Psoas muscle (tissue), 8 donors: ENCODE data around the gene TNFRSF19. TPM values are rescaled to one million over a fixed set of nuclear protein-coding genes. Genes with fewer than 3 reads are reported as not detected.

Experiments used
- ATAC-seq, 4 donors: fragments of 200-7000 bp; cut with Tn5 transposase; one replicate each; pipeline ENCODE4 v1.9.1; 2020; ENCODE audit warnings: moderate library complexity in 3 of 4, mild to moderate bottlenecking in 2 of 4
- DNase-seq, 2 donors: peaks; one replicate each; pipeline ENCODE4 v3.0.0-alpha.2; 2020
- H3K27ac ChIP-seq: fragments of 200-600 bp; one replicate; pipeline ENCODE4 v1.8.0; 2022
- H3K27me3 ChIP-seq, 3 donors: fragments of 200-600 bp in 1 of 3; one replicate each; pipeline versions ENCODE4 v1.6.1 to v1.8.0; 2013 to 2022; ENCODE audit warnings: low read length in 2 of 3, mild to moderate bottlenecking in 2 of 3, moderate library complexity in 1 of 3; ENCODE audit not compliant: insufficient read depth in 3 of 3
- H3K36me3 ChIP-seq, 2 donors: fragments of 200-600 bp in 1 of 2; one replicate each; pipeline versions ENCODE4 v1.6.1 to v1.8.0; 2013 to 2022; ENCODE audit warnings: low read depth in 1 of 2, mild to moderate bottlenecking in 1 of 2, moderate library complexity in 1 of 2; ENCODE audit not compliant: insufficient read depth in 1 of 2
- H3K4me1 ChIP-seq: fragments of 200-600 bp; one replicate; pipeline ENCODE4 v1.8.0; 2022
- H3K4me3 ChIP-seq: fragments of 200-600 bp; one replicate; pipeline ENCODE4 v1.8.0; 2022; ENCODE audit warnings: mild to moderate bottlenecking
- H3K9me3 ChIP-seq: fragments of 200-600 bp; one replicate; pipeline ENCODE4 v1.8.0; 2022
- WGBS, 3 donors: extraction: QIAGEN DNeasy Blood & Tissue Kit; methylation state at CpG; one replicate each; pipeline versions ENCODE4 v1.1.6 to v1.1.7; 2013; 5-methylcytosine and 5-hydroxymethylcytosine counted together
- intact Hi-C, 2 donors: fragments of 100-400 bp; cut with DNase I; formaldehyde crosslinking; loops; one replicate each; pipeline versions ENCODE4 v1.11.0 to v1.14.2; 2022
- polyA plus RNA-seq, 3 donors: library from polyadenylated mRNA; stranded (reverse); fragments of 200-250 nt; gene quantifications; one replicate each; pipeline ENCODE4 v1.2.3, GENCODE V29; 2013
- total RNA-seq, 4 donors: library from RNA; stranded (reverse); fragmentation: NEBNext Ultra II Directional in 2 of 4; extraction: Animal tissue kit (Norgen Biotek cat#: 25700) in 2 of 4; gene quantifications; one replicate each; pipeline versions ENCODE4 v1.2.1 to v1.2.4, GENCODE V29; 2021 to 2023
- TF ChIP-seq, protein P1 (sequence below): fragments of 200-600 bp; IDR thresholded peaks from one replicate; pipeline ENCODE4 v1.8.0; 2022; ENCODE audit warnings: antibody characterized with exemption
- donor health status: healthy with polysubstance abuse.
- donor health status: DM: no; HTN: no; CAD: no; lungs with moderate emphysema.
- donor health status: Bipolar disorder and iron deficiency.
- donor health status: healthy.
- donor health status: DM: yes; HTN: yes; CAD: no.
- donor health status: DM: no; HTN: no; CAD: no.
- donor health status: DM: no; HTN: no; CAD: no.
- donor health status: DM: yes; HTN: yes; CAD: no.

TNFRSF19 gene
- total and polyA plus RNA-seq, 7 donors = 0.35 to 2.0 (median 0.55) TPM

DNA sequence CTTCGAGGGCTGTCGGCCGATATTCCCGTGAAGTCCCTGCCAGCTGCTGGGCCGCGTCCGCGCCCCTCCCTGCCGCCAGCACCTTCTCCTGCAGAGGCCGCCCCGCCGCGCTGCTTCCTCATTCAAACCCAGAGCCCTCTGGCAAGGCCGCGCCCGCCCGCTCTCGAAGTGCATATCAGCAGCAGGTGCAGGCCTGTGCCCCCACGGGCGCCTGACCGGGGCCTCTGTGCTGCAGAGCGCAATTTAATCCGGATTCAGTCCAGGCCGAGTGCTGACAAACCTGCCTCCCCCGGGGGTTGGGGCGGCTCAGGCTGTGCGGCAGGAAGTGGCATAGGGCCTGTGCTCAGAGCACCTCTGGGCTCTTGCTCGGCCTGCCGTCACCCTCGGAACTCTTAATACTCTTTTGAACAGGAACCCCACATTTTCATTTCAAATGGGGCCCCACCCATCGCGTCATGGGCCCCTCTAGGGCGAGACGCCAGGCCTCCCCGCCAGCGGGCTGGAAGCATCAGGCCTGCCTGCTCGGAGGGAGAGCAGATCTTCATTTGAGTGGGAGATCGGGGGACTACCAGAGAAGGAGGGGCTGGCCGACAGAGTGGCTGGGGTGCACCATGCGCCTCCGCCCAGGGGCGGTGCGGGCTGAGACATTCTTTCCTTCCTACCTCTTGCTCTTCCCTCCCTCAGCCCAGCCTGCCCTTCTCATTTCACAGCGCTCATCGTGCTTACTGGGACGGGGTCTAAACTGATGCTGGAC is 125.7 kb downstream of the TNFRSF19 start:
- TF ChIP-seq, protein P1, sequence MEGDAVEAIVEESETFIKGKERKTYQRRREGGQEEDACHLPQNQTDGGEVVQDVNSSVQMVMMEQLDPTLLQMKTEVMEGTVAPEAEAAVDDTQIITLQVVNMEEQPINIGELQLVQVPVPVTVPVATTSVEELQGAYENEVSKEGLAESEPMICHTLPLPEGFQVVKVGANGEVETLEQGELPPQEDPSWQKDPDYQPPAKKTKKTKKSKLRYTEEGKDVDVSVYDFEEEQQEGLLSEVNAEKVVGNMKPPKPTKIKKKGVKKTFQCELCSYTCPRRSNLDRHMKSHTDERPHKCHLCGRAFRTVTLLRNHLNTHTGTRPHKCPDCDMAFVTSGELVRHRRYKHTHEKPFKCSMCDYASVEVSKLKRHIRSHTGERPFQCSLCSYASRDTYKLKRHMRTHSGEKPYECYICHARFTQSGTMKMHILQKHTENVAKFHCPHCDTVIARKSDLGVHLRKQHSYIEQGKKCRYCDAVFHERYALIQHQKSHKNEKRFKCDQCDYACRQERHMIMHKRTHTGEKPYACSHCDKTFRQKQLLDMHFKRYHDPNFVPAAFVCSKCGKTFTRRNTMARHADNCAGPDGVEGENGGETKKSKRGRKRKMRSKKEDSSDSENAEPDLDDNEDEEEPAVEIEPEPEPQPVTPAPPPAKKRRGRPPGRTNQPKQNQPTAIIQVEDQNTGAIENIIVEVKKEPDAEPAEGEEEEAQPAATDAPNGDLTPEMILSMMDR = no peak
- DNase-seq (peak; percentile 51 to 72), ATAC-seq (peak in 3 of 4 donors; percentile 44 to 65 (median 63))
- H3K9me3 ChIP-seq = no peaks in the 10 kb centered on the region
- H3K27me3 ChIP-seq = no peaks in the 10 kb centered on the region
- no peak overlapping the region for H3K27ac ChIP-seq
- 34 to 41% (median 39%) methylated on average over 46 of the region's 46 CpGs for WGBS, 3 donors
- intact Hi-C loops = no loop called here
- H3K4me1 ChIP-seq = no peaks in the 10 kb centered on the region
- H3K4me3 ChIP-seq = peak overlapping the region; percentile 52
- no peaks in the 10 kb centered on the region for H3K36me3 ChIP-seq

DNA sequence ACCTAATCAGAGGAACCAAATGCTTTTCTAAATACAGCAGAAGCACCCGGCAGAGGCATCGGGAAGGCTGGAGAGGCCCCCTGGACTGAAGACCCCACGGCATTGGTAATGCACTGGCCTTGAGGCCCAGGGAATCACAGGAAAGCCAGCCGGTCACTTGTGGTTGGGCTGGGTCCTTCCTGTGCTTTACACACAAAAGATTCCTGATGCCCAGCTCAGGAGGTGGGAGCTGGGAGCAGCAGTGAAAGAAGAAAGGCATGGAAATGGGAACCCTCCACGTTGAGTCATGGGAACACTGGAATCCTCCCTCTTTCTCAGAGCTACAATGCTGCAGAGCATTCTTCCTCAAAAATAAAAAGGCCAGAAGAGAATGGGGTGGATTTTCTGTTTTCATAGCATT is 126.4 kb downstream of the TNFRSF19 start:
- TF ChIP-seq, protein P1 = no peak
- Histone ChIP-seq H3K9me3 (no peaks in the 10 kb centered on the region), H3K4me3 (no peak overlapping the region), H3K27me3 (no peaks in the 10 kb centered on the region), H3K27ac (no peak overlapping the region), H3K36me3 (no peaks in the 10 kb centered on the region), H3K4me1 (no peaks in the 10 kb centered on the region)
- ATAC-seq = no peak
- WGBS, 3 donors = 71 to 74% (median 73%) methylated on average over 5 of the region's 5 CpGs
- DNase-seq = no peak
- intact Hi-C loops = no loop called here

DNA sequence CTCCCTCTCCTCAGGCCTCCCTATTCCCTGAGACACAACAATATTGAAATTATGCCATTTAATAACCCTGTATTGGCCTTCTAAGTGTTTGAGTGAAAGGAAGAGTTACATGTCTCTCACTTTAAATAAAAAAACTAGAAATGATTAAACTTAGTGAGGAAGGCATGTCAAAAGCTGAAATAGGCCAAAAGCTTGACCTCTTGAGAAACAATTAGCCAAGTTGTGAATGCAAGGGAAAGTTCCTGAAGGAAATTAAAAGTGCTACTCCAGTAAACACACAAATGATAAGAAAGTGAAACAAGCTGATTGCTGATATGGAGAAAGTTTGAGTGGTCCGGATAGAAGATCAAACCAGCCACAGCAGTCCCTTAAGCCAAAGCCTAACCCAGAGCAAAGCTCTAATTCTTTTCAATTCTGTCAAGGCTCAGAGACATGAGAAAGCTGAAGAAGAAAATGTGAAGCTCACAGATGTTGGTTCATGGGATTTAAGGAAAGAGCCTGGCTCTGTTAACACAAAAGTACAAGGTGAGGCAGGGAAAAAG is 127.6 kb downstream of the TNFRSF19 start:
- Histone ChIP-seq H3K36me3 (no peaks in the 10 kb centered on the region), H3K27ac (no peak overlapping the region), H3K4me1 (no peaks in the 10 kb centered on the region), H3K4me3 (no peak overlapping the region), H3K27me3 (no peaks in the 10 kb centered on the region), H3K9me3 (no peaks in the 10 kb centered on the region)
- no peak for ATAC-seq
- TF ChIP-seq, protein P1 = no peak
- no peak for DNase-seq
- intact Hi-C loops = no loop called here
- WGBS, 3 donors = 77 to 95% (median 78%) methylated on average over 1 of the region's 1 CpG

DNA sequence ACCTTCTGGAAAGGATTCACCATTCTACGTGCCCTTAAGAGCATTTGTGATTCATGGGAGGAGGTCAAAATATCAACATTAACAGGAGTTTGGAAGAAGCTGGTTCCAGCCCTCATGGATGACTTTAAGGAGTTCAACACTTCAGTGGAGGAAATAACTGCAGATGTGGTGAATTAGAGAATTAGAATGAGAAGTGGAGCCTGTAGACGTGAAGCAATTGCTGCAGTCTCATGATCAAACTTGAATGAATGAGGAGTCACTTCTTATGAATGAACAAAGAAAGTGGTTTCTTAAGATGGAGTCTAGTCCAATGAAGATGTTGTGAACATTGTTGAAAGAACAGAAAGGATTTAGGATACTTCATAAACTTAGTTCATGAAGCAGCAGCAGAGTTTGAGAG is 129.1 kb downstream of the TNFRSF19 start:
- intact Hi-C loops = no loop called here
- no peaks in the 10 kb centered on the region for H3K4me1 ChIP-seq
- ATAC-seq (no peak), DNase-seq (no peak)
- H3K9me3 ChIP-seq = no peaks in the 10 kb centered on the region
- H3K4me3 ChIP-seq = no peak overlapping the region
- no peaks in the 10 kb centered on the region for H3K36me3 ChIP-seq
- H3K27me3 ChIP-seq = no peaks in the 10 kb centered on the region
- TF ChIP-seq, protein P1 = no peak
- 93 to 100% (median 93%) methylated on average over 2 of the region's 2 CpGs for WGBS, 3 donors
- no peak overlapping the region for H3K27ac ChIP-seq
